Colonic mucosa (tissue), 4 donors: Measurements from ENCODE around the gene STEAP1B. TPM values are rescaled to one million over a fixed set of nuclear protein-coding genes. Genes with fewer than 3 reads are reported as not detected.

ENCODE experiments used
- DNase-seq: peaks from one replicate; pipeline ENCODE4 v3.0.0-alpha.2; 2020
- H3K27ac ChIP-seq: fragments of 200-600 bp; one replicate; pipeline ENCODE4 v1.8.0; 2021
- H3K27me3 ChIP-seq: fragments of 200-600 bp; one replicate; pipeline ENCODE4 v1.8.0; 2021
- H3K36me3 ChIP-seq: fragments of 200-600 bp; one replicate; pipeline ENCODE4 v1.8.0; 2021
- H3K4me1 ChIP-seq: fragments of 200-600 bp; one replicate; pipeline ENCODE4 v1.8.0; 2021; ENCODE audit warnings: mild to moderate bottlenecking
- H3K4me3 ChIP-seq: fragments of 200-600 bp; one replicate; pipeline ENCODE4 v1.8.0; 2021
- H3K9ac ChIP-seq, 2 donors: one replicate each; pipeline ENCODE4 v1.7.0; 2013; ENCODE audit warnings: control low read depth in 2 of 2, low read depth in 2 of 2, low read length in 2 of 2
- H3K9me3 ChIP-seq: fragments of 200-600 bp; one replicate; pipeline ENCODE4 v1.8.0; 2021
- CTCF ChIP-seq: fragments of 200-600 bp; IDR thresholded peaks from one replicate; pipeline ENCODE4 v1.8.0; 2022; ENCODE audit warnings: antibody characterized with exemption, mild to moderate bottlenecking
- intact Hi-C: fragments of 100-400 bp; cut with DNase I; formaldehyde crosslinking; loops from one replicate; pipeline ENCODE4 v1.14.1; 2022
- total RNA-seq, 2 donors: library from RNA; stranded (reverse); fragmentation: NEBNext Ultra II Directional in 1 of 2; extraction: Animal tissue kit (Norgen Biotek cat#: 25700) in 1 of 2; gene quantifications; one replicate each; pipeline ENCODE4 v1.2.1, GENCODE V29; 2021
- donor health status: healthy.
- donor health status: DM: no; HTN: no; CAD: no.
- donor health status: DM: no; HTN: no; CAD: no.

Gene STEAP1B
- total RNA-seq, 2 donors from 2014 or later = 0.21 to 0.30 TPM

GRCh38 chr7:22414424-22414823 is 85.6 kb downstream of the STEAP1B start:
- H3K4me3 ChIP-seq = no peak overlapping the region
- no peaks in the 10 kb centered on the region for H3K27me3 ChIP-seq
- DNase-seq = no peak
- no peaks in the 10 kb centered on the region for H3K9me3 ChIP-seq
- no peaks in the 10 kb centered on the region for H3K36me3 ChIP-seq
- H3K9ac ChIP-seq = no peak overlapping the region
- no peak overlapping the region for H3K27ac ChIP-seq
- no peaks in the 10 kb centered on the region for H3K4me1 ChIP-seq
- no peak for TF ChIP-seq CTCF
- intact Hi-C loops = no loop called here

GRCh38 chr7:22413211-22413610 is 86.8 kb downstream of the STEAP1B start:
- Histone ChIP-seq H3K36me3 (no peaks in the 10 kb centered on the region), H3K4me3 (no peak overlapping the region), H3K4me1 (no peaks in the 10 kb centered on the region), H3K9me3 (no peaks in the 10 kb centered on the region), H3K27ac (no peak overlapping the region), H3K27me3 (no peaks in the 10 kb centered on the region), H3K9ac (no peak overlapping the region)
- intact Hi-C loops = no loop called here
- no peak for TF ChIP-seq CTCF
- DNase-seq = no peak

- H3K36me3 ChIP-seq = no peaks in the 10 kb centered on the region
- no peak overlapping the region for H3K27ac ChIP-seq
- H3K27me3 ChIP-seq = no peaks in the 10 kb centered on the region
- no peaks in the 10 kb centered on the region for H3K9me3 ChIP-seq
- H3K4me1 ChIP-seq = no peaks in the 10 kb centered on the region
- DNase-seq = no peak
- no peak overlapping the region for H3K4me3 ChIP-seq
- H3K9ac ChIP-seq = no peak overlapping the region
- intact Hi-C loops = no loop called here
- TF ChIP-seq CTCF = no peak
Observed at GRCh38 chr7:22411977-22412693, 87.9 kb downstream of the STEAP1B start.

GRCh38 chr7:22406715-22407114 is 93.3 kb downstream of the STEAP1B start:
- H3K27me3 ChIP-seq = no peaks in the 10 kb centered on the region
- no peak for DNase-seq
- TF ChIP-seq CTCF = no peak
- no peaks in the 10 kb centered on the region for H3K9me3 ChIP-seq
- H3K36me3 ChIP-seq = no peaks in the 10 kb centered on the region
- H3K27ac ChIP-seq = no peak overlapping the region
- intact Hi-C loops = no loop called here
- H3K9ac ChIP-seq = no peak overlapping the region
- no peak overlapping the region for H3K4me3 ChIP-seq
- no peaks in the 10 kb centered on the region for H3K4me1 ChIP-seq

- Histone ChIP-seq H3K27ac (no peak overlapping the region), H3K36me3 (no peaks in the 10 kb centered on the region), H3K4me1 (no peaks in the 10 kb centered on the region), H3K9ac (no peak overlapping the region), H3K27me3 (no peaks in the 10 kb centered on the region), H3K4me3 (no peak overlapping the region), H3K9me3 (no peaks in the 10 kb centered on the region)
- no peak for DNase-seq
- no peak for TF ChIP-seq CTCF
- intact Hi-C loops = no loop called here
Observed at GRCh38 chr7:22404421-22405023, 95.5 kb downstream of the STEAP1B start.
